GM23338 (cell line): ENCODE results near the gene RASGRF2. TPM values are rescaled to one million over a fixed set of nuclear protein-coding genes. Genes with fewer than 3 reads are reported as not detected.

Experiments
- ATAC-seq: fragments of 200-7000 bp; cut with Tn5 transposase; 3 replicates; pipeline ENCODE4 v1.9.1; 2020
- DNase-seq: peaks from one replicate; pipeline ENCODE4 v3.0.0-alpha.2; 2015; ENCODE audit warnings: low spot score
- H2AFZ ChIP-seq: fragments of 200-600 bp; sonication (generic); 2 replicates; pipeline ENCODE4 v1.8.0; 2016; ENCODE audit warnings: antibody characterized with exemption, mild to moderate bottlenecking, moderate library complexity
- H3F3A ChIP-seq: fragments of 200-600 bp; sonication (generic); replicated peaks from 2 replicates; pipeline ENCODE4 v1.8.0; 2017; ENCODE audit warnings: antibody characterized with exemption, mixed run types, low read depth
- H3K27ac ChIP-seq: fragments of 200-600 bp; sonication (generic); 2 replicates; pipeline ENCODE4 v1.6.1; 2016; ENCODE audit warnings: low read depth
- H3K27me3 ChIP-seq: fragments of 200-600 bp; sonication (generic); 2 replicates; pipeline ENCODE4 v1.8.0; 2016; ENCODE audit warnings: mild to moderate bottlenecking, mixed run types, moderate library complexity; ENCODE audit not compliant: insufficient read depth
- H3K36me3 ChIP-seq: fragments of 200-600 bp; sonication (generic); 2 replicates; pipeline ENCODE4 v1.8.0; 2016; ENCODE audit warnings: mild to moderate bottlenecking; ENCODE audit not compliant: insufficient read depth
- H3K4me1 ChIP-seq: fragments of 200-600 bp; sonication (generic); 2 replicates; pipeline ENCODE4 v1.8.0; 2016; ENCODE audit warnings: mild to moderate bottlenecking, moderate library complexity; ENCODE audit not compliant: insufficient read depth
- H3K4me2 ChIP-seq: fragments of 200-600 bp; sonication (generic); 2 replicates; pipeline ENCODE4 v1.7.1; 2017; ENCODE audit warnings: mixed run types
- H3K4me3 ChIP-seq: fragments of 200-600 bp; sonication (generic); 2 replicates; pipeline ENCODE4 v1.6.1; 2016; ENCODE audit warnings: mixed run types
- H3K79me2 ChIP-seq: fragments of 200-600 bp; sonication (generic); replicated peaks from 2 replicates; pipeline ENCODE4 v1.8.0; 2017; ENCODE audit warnings: mild to moderate bottlenecking; ENCODE audit not compliant: insufficient read depth
- H3K9me2 ChIP-seq: fragments of 200-600 bp; sonication (generic); 2 replicates; pipeline ENCODE4 v1.8.0; 2017; ENCODE audit not compliant: insufficient read depth
- H4K20me1 ChIP-seq: fragments of 200-600 bp; sonication (generic); replicated peaks from 2 replicates; pipeline ENCODE4 v1.8.0; 2017; ENCODE audit warnings: mild to moderate bottlenecking; ENCODE audit not compliant: insufficient read depth
- H3K27ac Mint-ChIP-seq: 2 replicates; pipeline ENCODE4 v1.8.0; 2020; ENCODE audit warnings: inconsistent platforms, mild to moderate bottlenecking, moderate library complexity, mixed read lengths
- H3K27me3 Mint-ChIP-seq: 3 replicates; pipeline ENCODE4 v1.8.0; 2022; ENCODE audit warnings: low read depth, mild to moderate bottlenecking, moderate library complexity, mixed read lengths, inconsistent platforms; ENCODE audit not compliant: insufficient read depth, poor library complexity
- H3K36me3 Mint-ChIP-seq: 3 replicates; pipeline ENCODE4 v1.8.0; 2021; ENCODE audit warnings: low read depth, mild to moderate bottlenecking, inconsistent platforms, moderate library complexity, mixed read lengths
- H3K4me1 Mint-ChIP-seq: 3 replicates; pipeline ENCODE4 v1.8.0; 2020; ENCODE audit warnings: mild to moderate bottlenecking, inconsistent platforms, mixed read lengths
- H3K4me3 Mint-ChIP-seq: 3 replicates; pipeline ENCODE4 v1.8.0; 2021; ENCODE audit warnings: moderate library complexity, mild to moderate bottlenecking, inconsistent platforms, mixed read lengths
- H3K9me3 Mint-ChIP-seq: 3 replicates; pipeline ENCODE4 v1.8.0; 2020; ENCODE audit warnings: moderate library complexity, mild to moderate bottlenecking, inconsistent platforms, mixed read lengths
- CREB1 ChIP-seq: fragments of 250-450 bp; sonication (Bioruptor Pico); IDR thresholded peaks from 2 replicates; pipeline ENCODE4 v1.5.0; 2020; ENCODE audit warnings: low read depth, mild to moderate bottlenecking, moderate library complexity
- EZH2 ChIP-seq: fragments of 200-600 bp; sonication (generic); IDR thresholded peaks from one replicate; pipeline ENCODE4 v1.8.0; 2017; ENCODE audit warnings: antibody characterized with exemption, mild to moderate bottlenecking, low read depth; ENCODE audit not compliant: unreplicated experiment
- EZH2phosphoT487 ChIP-seq: fragments of 200-600 bp; sonication (generic); IDR thresholded peaks from one replicate; pipeline ENCODE4 v1.8.1; 2018; ENCODE audit warnings: antibody characterized with exemption; ENCODE audit not compliant: unreplicated experiment
- JUNB ChIP-seq: IDR thresholded peaks from one replicate; pipeline ENCODE4 v1.6.1; 2016; ENCODE audit warnings: antibody characterized with exemption; ENCODE audit not compliant: unreplicated experiment
- POLR2AphosphoS5 ChIP-seq: IDR thresholded peaks from 2 replicates; pipeline ENCODE4 v1.6.1; 2016; ENCODE audit warnings: antibody characterized with exemption, low read depth
- STAT1 ChIP-seq: IDR thresholded peaks from one replicate; pipeline ENCODE4 v1.6.1; 2016; ENCODE audit warnings: antibody characterized with exemption; ENCODE audit not compliant: unreplicated experiment
- ZNF114 ChIP-seq: fragments of 250-450 bp; sonication (Bioruptor Pico); IDR thresholded peaks from 2 replicates; pipeline ENCODE4 v1.5.0; 2020; ENCODE audit warnings: mild to moderate bottlenecking, moderate library complexity
- polyA plus RNA-seq: library from polyadenylated mRNA; unstranded; fragments of >200 nt; fragmentation: Nextera tagmentation; extraction: Ambion mirVana; gene quantifications from 2 replicates; pipeline ENCODE4 v1.2.1, GENCODE V29; 2016
- total RNA-seq: library from RNA; depleted of rRNA; stranded (reverse); fragments of >200 nt; shearing (Covaris generic); gene quantifications from 2 replicates; pipeline ENCODE4 v1.2.3, GENCODE V29; 2014
- TF ChIP-seq, protein P1 (sequence below): fragments of 250-450 bp; sonication (Bioruptor Pico); IDR thresholded peaks from 2 replicates; pipeline ENCODE4 v1.5.0; 2020; ENCODE audit warnings: mild to moderate bottlenecking, moderate library complexity
- TF ChIP-seq, protein P2 (sequence below), 2 experiments: fragments of 200-600 bp in 1 of 2; sonication (generic) in 1 of 2; conservative IDR thresholded peaks; 2 replicates each; pipeline versions ENCODE4 v1.5.1 to v1.6.1; 2016 to 2017; ENCODE audit warnings: antibody characterized with exemption in 2 of 2, low read depth in 2 of 2, mild to moderate bottlenecking in 2 of 2, moderate library complexity in 1 of 2

RASGRF2 gene
- total and polyA plus RNA-seq, 2 experiments from 2014 or later, result 5.0 to 19.2 TPM

DNA sequence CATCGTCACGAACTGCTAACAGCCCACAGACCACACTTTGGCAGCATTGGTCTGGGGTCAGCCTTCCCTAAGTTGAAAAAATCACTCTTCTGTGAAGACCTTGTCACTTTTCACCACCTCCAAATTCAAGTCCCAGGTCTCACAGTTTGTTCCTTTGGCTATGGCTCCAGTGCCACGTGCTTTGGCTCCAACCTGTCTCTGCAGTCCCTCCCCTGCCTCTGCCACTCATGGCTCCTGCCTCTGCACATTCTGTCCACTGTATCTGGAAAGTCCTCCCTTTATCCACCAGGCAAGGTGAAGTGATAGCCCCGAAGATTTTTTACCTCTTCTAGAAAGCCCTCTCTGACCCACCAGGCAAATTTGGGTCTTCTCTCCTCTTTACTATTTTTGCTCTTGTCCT lies 278.3 kb downstream of the RASGRF2 start (continued):
- TF ChIP-seq, protein P1, sequence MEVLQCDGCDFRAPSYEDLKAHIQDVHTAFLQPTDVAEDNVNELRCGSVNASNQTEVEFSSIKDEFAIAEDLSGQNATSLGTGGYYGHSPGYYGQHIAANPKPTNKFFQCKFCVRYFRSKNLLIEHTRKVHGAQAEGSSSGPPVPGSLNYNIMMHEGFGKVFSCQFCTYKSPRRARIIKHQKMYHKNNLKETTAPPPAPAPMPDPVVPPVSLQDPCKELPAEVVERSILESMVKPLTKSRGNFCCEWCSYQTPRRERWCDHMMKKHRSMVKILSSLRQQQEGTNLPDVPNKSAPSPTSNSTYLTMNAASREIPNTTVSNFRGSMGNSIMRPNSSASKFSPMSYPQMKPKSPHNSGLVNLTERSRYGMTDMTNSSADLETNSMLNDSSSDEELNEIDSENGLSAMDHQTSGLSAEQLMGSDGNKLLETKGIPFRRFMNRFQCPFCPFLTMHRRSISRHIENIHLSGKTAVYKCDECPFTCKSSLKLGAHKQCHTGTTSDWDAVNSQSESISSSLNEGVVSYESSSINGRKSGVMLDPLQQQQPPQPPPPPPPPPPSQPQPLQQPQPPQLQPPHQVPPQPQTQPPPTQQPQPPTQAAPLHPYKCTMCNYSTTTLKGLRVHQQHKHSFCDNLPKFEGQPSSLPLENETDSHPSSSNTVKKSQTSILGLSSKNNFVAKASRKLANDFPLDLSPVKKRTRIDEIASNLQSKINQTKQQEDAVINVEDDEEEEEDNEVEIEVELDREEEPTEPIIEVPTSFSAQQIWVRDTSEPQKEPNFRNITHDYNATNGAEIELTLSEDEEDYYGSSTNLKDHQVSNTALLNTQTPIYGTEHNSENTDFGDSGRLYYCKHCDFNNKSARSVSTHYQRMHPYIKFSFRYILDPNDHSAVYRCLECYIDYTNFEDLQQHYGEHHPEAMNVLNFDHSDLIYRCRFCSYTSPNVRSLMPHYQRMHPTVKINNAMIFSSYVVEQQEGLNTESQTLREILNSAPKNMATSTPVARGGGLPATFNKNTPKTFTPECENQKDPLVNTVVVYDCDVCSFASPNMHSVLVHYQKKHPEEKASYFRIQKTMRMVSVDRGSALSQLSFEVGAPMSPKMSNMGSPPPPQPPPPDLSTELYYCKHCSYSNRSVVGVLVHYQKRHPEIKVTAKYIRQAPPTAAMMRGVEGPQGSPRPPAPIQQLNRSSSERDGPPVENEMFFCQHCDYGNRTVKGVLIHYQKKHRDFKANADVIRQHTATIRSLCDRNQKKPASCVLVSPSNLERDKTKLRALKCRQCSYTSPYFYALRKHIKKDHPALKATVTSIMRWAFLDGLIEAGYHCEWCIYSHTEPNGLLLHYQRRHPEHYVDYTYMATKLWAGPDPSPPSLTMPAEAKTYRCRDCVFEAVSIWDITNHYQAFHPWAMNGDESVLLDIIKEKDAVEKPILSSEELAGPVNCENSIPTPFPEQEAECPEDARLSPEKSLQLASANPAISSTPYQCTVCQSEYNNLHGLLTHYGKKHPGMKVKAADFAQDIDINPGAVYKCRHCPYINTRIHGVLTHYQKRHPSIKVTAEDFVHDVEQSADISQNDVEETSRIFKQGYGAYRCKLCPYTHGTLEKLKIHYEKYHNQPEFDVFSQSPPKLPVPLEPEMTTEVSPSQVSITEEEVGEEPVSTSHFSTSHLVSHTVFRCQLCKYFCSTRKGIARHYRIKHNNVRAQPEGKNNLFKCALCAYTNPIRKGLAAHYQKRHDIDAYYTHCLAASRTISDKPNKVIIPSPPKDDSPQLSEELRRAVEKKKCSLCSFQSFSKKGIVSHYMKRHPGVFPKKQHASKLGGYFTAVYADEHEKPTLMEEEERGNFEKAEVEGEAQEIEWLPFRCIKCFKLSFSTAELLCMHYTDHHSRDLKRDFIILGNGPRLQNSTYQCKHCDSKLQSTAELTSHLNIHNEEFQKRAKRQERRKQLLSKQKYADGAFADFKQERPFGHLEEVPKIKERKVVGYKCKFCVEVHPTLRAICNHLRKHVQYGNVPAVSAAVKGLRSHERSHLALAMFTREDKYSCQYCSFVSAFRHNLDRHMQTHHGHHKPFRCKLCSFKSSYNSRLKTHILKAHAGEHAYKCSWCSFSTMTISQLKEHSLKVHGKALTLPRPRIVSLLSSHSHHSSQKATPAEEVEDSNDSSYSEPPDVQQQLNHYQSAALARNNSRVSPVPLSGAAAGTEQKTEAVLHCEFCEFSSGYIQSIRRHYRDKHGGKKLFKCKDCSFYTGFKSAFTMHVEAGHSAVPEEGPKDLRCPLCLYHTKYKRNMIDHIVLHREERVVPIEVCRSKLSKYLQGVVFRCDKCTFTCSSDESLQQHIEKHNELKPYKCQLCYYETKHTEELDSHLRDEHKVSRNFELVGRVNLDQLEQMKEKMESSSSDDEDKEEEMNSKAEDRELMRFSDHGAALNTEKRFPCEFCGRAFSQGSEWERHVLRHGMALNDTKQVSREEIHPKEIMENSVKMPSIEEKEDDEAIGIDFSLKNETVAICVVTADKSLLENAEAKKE, result no peak
- TF ChIP-seq STAT1, result no peak
- no peak for TF ChIP-seq ZNF114 (CRISPR knock-in tag)
- TF ChIP-seq POLR2AphosphoS5, result no peak
- TF ChIP-seq CREB1 (CRISPR knock-in tag), result no peak

DNA sequence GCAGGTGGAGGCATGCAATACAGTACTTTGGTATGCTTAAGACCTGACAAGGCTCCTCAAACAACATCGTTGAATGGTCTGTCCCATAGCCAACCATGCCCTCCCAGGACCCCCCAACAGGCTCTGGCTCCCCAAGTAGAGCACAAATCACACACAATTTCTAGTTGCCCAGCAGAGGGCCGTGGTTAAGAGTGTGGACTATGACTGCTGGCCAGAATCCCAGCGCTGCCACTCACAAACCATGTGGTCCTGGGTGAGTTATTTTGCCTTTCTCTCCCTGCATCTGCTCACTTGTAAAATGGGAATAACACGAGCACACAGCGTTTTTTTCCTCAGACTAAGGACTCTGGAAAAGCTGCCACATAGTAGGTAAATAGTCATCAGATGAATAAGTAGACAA lies 279.4 kb downstream of the RASGRF2 start:
- H3K4me1 Mint-ChIP-seq, result peaks cover 12% of the 10 kb centered on the region; the same call in 2 of the 3 replicates
- peaks cover 6% of the 10 kb centered on the region for H3K27me3 Mint-ChIP-seq
- H3K9me3 Mint-ChIP-seq, result no peaks in the 10 kb centered on the region
- H3K27me3 ChIP-seq, result no peaks in the 10 kb centered on the region
- DNase-seq (no peak), ATAC-seq (peak; percentile 20; the same call in 1 of the 3 replicates)
- H3K36me3 ChIP-seq, result no peaks in the 10 kb centered on the region
- no peak overlapping the region for H3K4me3 ChIP-seq
- peaks cover under 1% of the 10 kb centered on the region; the same call in 1 of the 2 replicates for H3K4me1 ChIP-seq
- H3K4me3 Mint-ChIP-seq, result no peak overlapping the region
- H3K36me3 Mint-ChIP-seq, result peaks cover 6% of the 10 kb centered on the region; the same call in 2 of the 3 replicates
- H3K27ac ChIP-seq, result no peak overlapping the region
- no peak overlapping the region for H2AFZ ChIP-seq
- H3K79me2 ChIP-seq, result no peaks in the 10 kb centered on the region
- H3K9me2 ChIP-seq, result no peaks in the 10 kb centered on the region; the same call in 1 of the 2 replicates
- H4K20me1 ChIP-seq, result peaks cover 8% of the 10 kb centered on the region
- H3F3A ChIP-seq, result no peaks in the 10 kb centered on the region
- no peak overlapping the region for H3K27ac Mint-ChIP-seq
- H3K4me2 ChIP-seq, result no peak overlapping the region
- no peak for TF ChIP-seq JUNB
- no peak for TF ChIP-seq EZH2phosphoT487
- TF ChIP-seq, protein P1, result no peak
- TF ChIP-seq, protein P2, sequence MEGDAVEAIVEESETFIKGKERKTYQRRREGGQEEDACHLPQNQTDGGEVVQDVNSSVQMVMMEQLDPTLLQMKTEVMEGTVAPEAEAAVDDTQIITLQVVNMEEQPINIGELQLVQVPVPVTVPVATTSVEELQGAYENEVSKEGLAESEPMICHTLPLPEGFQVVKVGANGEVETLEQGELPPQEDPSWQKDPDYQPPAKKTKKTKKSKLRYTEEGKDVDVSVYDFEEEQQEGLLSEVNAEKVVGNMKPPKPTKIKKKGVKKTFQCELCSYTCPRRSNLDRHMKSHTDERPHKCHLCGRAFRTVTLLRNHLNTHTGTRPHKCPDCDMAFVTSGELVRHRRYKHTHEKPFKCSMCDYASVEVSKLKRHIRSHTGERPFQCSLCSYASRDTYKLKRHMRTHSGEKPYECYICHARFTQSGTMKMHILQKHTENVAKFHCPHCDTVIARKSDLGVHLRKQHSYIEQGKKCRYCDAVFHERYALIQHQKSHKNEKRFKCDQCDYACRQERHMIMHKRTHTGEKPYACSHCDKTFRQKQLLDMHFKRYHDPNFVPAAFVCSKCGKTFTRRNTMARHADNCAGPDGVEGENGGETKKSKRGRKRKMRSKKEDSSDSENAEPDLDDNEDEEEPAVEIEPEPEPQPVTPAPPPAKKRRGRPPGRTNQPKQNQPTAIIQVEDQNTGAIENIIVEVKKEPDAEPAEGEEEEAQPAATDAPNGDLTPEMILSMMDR (conservative IDR thresholded peaks at IDR 0.05; ENCODE audit: low read depth in 2 of 2), result no peak
- TF ChIP-seq EZH2, result no peak
